Stimulated activated CD4-positive, alpha-beta T cell treated with anti-CD3 and anti-CD28 coated beads, Interleukin-1b, Interleukin-23, amount 100 ng/mL, for 24 hours (primary cell): ENCODE data around the gene MEST.
"Not testable (repeated sequence)": the region's sequence is repeated elsewhere in the genome, so short reads cannot be mapped to it uniquely, and the experiment has no call there.

ENCODE experiments used
- DNase-seq, 4 experiments: peaks; one replicate each; pipeline ENCODE4 v3.0.0-alpha.2; 2020; ENCODE audit warnings: low read depth in 4 of 4, low spot score in 1 of 4

MEST gene, protein sequence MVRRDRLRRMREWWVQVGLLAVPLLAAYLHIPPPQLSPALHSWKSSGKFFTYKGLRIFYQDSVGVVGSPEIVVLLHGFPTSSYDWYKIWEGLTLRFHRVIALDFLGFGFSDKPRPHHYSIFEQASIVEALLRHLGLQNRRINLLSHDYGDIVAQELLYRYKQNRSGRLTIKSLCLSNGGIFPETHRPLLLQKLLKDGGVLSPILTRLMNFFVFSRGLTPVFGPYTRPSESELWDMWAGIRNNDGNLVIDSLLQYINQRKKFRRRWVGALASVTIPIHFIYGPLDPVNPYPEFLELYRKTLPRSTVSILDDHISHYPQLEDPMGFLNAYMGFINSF

DNA sequence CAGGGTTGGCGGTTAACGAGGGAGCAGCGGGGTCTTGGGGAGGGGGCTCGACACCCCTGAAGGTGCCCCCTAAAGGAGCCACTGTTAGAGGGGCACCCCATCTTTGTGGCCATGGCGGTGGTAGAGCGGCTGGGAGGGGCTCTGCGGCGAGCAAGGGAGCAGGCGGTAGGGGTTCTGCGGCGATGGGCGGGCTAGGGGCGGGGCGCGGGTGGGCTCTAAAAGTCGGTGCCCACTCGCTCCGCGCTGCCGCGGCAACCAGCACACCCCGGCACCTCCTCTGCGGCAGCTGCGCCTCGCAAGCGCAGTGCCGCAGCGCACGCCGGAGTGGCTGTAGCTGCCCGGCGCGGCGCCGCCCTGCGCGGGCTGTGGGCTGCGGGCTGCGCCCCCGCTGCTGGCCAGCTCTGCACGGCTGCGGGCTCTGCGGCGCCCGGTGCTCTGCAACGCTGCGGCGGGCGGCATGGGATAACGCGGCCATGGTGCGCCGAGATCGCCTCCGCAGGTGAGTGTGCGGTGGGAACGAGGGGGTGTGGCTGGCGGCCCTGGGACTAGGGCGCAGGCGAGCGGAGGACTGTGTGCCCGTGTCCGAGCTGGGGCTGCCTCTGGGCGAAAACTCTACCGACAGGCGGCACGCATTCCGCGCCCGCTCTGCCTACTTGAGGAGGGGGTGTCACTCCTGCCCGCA, at the start of gene MEST:
MEST (plus strand) TSS at position 245 of the 682 bp plus-strand sequence; CDS start at position 474, 229 bp downstream.
- DNase-seq = no peak

DNA sequence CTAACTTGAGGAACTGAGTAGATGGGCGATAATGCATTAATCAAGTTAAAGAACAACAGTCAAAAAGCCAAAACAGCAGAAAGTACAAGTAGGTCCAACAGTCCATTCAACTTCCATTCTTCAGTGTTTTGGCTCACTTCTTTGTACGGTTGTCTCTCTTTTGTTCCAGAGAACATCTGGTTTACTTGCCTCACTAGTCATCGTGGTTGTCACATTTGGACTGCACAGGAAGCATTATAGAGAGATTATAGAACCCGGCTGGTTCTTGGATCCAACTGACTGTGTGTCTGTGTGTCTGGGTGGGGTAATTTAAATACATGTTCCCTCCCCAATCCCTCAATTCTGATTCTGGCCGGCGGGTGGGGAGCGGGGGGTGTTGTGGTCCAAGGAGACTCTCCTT, 49.3 kb upstream of the MEST start:
- DNase-seq = no peak

DNA sequence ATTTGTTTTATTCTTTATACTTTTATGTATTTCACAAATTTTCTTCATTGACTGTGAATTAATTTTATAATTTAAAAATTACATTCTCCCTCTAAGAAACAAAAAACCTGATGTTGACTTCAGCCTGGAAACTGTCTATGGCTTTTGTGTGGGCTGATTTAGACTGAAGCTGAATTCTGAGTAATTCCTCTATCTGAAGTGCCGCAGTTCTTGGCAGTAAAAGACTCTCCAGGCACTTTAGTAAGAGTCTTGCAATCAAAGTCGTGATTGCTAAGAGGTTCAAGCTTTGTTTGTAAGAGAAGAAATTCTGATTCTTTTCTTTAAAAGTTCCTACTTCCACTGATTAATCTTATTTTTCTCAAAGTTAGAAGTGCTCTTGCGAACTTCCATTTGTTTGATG, 47.7 kb upstream of the MEST start:
- DNase-seq = no peak

DNA sequence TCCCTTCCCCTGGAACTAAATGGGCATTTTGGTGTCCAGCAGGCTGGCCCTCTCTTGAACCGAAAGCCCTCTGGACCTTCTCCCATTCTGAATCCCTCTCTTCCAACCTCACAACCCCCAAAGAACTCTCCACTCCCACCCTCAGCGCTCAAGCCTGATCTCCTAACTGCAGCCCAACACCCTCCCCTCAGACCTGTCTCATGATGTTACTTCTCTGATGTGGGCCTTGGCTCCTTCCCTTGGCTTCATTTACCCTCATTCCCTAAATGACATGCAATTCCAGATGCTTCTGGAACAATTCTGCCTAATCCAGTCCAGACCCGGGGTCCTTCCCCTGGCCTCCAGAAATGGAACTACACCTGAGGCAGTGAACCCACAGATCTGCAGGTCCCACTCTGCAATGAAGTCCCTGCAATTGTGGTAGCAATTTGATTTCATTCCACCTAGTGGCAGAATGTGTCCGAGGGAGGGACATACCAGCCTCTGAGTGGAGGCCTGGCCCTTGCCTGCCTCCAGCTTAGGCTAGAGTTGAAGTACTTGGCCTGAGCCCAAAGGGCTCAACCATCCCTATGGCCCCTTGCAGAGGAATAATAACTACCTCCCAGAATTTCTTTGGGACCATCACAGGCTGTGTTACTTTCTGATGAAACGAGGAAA, 47.0 kb upstream of the MEST start:
- DNase-seq = no peak

DNA sequence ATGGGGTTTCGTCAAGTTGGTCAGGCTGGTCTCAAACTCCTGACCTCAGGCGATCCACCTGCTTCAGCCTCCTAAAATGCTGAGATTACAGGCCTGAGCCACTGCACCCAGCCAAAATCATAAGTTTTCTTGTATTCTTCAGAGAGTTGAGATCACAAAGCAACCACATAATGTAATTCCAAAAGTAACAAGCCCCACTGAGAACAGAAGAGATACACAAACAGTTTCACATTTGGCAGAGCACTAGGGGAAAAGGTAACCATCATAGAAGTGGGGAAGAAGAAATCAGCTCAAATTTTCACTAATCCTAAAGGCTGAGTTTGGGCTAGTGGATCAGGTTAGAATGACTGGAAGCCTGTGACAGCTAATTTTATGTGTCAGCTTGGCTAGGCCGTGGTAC, 45.6 kb upstream of the MEST start:
- DNase-seq = no peak

DNA sequence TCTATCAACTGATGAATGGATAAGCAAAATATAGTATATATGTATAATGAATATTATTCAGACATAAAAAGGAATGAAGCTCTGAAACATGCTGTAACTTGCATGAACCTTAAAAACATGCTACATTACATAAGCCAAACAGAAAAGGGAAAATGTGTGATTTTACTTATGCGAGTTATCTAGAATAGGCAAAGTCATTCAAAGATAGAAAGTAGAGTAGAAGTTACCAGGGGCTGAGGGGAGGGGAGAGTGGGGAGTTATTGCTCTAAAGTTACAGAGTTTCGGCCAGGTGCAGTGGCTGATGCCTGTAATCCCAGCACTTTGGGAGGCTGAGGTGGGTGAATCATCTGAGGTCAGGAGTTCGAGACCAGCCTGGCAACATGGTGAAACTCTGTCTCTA, 40.5 kb upstream of the MEST start:
- not testable (repeated sequence) for DNase-seq

DNA sequence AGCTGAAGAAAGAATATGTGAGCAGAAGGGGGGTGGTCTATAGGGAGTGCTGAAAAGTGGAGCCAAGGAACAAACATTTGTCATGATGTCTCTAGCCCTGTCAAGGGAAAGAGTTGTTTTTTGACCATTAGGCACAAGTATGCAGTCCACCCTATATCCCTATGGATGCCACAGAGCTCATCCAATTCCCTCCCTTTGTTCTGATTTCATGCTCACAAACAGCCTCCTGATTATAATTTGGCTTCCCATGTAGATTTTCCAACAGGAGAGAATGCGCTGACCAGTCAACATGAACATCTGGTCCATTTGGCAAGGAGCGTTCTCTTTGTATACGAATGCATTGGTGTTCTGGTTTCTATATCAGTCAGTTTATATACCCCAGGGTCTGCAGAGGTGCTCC, 38.9 kb upstream of the MEST start:
- DNase-seq = no peak

DNA sequence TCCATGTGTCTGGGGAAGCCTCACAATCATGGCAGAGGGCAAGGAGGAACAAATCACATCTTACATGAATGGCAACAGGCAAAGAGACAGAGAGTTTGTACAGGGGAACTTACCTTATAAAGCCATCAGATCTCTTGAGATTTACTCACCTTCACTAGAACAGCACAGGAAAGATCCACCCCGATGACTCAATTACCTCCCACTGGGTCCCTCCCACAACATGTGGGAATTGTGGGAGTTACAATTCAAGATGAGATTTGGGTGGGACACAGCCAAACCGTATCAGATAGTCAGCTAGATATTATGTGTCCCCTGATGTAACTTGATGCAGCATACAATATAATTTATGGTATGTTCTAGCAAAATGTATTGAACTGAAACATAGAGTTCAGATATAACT, 36.9 kb upstream of the MEST start:
- no peak for DNase-seq

DNA sequence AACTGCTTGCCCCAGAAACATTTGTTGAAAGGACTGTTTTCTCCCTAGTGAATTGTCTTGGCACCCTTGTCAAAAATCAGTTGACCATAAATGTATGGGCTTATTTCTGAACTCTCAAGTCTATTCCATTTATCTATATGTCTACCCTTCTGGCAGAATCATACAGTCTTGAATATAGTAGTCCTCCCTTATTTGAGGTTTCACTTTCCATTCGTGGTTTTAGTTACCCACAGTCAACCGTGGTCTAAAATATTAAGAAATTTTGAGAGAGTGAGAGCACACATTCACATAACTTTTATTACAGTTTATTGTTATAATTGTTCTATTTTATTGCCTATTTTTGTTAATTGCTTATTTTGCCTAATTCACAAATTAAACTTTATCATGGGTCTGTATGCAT, 33.6 kb upstream of the MEST start:
- no peak for DNase-seq

DNA sequence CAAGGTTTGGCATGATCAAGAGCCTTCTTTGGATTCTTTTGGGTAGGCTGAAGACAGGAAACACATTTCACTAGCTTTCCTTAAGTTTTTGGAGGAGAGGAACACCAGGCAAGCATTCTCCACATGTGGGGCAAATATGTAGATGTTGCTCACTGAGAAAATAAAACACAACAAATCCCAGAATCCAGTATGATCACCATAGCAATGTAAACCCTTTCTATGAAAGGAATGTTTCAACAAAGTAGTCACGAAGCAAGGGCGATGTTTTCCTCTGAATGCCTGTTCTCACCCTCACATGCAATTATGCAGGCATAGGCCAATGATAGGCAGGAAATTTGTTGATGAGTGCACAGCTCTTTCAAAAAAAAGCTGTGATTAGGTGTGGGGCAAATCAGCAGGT, 30.6 kb upstream of the MEST start:
- DNase-seq = no peak

DNA sequence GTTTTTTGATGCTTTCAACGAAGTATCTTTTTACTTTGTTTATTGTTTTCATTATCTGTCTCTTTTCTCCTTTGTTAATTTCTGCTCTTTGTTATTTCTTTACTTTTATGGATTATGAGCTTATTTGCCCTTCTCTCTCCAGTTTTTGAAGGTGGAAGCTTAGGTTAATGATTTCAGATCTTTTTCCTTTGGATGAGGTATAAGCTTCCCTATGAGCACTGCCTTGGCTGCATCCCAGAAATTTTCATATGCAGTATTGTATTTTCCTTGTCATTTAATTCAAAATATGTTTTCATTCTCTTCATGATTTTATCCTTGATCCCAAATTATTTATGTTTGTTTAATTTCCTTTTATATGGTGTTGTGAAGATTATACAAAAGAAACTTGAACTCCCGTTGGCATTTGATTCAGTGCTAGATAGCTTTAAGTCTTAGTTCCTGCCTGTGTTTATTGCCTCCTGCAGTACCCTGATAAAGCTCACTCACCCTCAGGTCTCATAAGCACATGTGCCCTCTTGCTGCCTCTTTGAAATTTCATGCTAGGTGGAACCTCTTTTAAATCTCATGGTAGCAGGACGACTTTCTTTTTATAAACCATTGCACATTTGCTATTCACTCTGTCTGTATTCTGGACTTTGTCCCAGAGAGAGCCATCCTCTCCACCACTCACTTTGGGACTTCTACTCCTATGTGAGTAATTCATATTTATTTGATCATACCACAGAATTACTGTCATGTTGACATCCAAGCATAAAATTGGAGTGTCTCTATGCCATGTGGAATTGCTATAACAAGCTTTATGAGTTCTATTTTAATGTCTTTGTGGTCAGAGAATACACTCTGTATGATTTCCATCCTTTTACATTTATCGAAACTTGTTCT, 28.1 kb upstream of the MEST start:
- DNase-seq = no peak

DNA sequence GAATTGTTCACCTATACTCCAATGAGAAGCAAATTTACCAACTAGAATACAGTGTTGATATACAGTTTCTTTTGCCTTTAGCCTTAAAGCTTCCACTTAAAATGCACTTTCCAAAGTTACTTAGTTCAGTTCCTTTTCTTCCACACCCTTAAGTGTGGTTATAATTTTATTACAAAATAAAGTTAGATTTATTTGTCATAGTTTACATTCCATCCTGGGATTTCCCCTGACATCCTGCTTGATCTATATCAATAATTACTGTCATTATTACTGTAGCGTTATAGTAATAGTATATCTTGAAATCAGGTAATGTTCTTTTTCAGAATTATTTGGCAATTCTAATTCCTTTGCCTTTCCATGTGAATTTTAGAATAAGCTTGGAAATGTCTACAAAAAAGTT, 23.3 kb upstream of the MEST start:
- no peak for DNase-seq

DNA sequence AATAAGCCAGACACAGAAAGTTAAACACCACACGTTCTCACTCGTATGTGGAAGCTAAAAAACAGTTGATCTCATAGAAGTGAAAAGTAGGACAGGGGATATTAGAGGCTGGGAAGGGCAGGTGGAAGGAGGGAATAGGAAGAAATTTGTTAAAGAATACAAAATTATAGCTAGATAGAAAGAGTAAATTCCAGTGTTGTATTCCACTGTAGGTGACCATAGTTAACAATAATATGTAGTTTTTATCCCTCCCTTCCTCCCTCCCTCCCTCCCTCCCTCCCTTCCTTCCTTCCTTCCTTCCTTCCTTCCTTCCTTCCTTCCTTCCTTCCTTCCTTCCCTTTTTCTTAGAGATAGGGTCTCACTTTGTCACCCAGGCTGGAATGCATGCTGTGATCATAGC, 19.9 kb upstream of the MEST start:
- no peak for DNase-seq

DNA sequence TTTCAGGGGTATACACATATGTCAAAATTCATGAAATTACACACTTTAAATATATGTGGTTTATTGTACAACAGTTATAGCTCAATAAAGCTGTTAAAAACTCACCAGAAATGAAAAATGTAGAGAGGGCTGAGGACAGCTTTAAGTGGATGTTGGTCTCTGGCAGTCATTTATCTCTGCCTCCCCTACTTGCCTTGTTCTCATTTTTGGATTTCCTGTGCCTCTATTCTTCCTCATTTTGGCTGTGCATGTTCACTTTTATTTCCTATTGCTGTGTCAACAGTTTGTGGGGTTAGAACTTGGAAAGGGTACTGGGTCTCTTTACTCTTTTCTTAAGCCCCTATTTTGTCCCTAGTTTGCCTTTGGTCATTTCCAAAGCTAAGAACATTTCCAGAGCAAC, 18.6 kb upstream of the MEST start:
- no peak for DNase-seq

DNA sequence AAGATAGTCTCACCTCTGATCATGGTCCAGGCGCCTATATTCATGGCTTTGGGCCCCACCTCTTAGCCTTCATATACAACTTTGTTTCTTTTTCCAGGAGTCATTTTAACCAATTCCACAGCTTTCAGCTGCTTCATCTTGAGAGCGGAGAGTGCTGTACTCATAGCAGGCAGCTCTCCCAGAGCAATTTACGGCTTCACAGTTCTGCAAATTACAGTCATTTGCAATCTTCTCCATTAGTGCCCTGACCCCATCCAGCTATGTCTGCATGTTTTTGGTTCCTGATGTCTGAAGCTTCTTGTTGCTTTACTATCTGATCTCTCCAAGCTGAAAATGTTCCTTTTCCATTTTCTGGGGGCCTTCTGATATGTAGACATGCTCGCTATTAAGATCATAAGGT, 18.0 kb upstream of the MEST start:
- DNase-seq = no peak

DNA sequence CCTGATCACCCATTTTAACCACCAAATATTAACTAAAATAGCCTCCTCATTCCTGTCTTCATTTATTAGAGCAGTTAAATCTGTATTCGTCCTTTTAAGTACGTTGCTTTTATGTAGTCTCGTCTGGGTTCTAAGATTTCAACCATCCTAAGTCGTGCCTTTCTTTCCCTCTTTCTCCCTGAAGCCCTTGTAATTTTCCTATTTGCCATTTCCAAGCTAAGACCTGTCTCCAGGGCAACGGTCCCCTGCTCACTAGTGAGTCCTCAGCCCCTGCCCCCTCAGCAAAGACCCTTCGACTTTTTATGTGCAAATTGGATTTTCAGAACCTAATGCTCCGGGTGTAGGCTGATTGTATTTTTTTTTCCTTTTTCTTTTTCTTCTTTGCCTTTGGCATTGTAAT, 16.1 kb upstream of the MEST start:
- DNase-seq = no peak

DNA sequence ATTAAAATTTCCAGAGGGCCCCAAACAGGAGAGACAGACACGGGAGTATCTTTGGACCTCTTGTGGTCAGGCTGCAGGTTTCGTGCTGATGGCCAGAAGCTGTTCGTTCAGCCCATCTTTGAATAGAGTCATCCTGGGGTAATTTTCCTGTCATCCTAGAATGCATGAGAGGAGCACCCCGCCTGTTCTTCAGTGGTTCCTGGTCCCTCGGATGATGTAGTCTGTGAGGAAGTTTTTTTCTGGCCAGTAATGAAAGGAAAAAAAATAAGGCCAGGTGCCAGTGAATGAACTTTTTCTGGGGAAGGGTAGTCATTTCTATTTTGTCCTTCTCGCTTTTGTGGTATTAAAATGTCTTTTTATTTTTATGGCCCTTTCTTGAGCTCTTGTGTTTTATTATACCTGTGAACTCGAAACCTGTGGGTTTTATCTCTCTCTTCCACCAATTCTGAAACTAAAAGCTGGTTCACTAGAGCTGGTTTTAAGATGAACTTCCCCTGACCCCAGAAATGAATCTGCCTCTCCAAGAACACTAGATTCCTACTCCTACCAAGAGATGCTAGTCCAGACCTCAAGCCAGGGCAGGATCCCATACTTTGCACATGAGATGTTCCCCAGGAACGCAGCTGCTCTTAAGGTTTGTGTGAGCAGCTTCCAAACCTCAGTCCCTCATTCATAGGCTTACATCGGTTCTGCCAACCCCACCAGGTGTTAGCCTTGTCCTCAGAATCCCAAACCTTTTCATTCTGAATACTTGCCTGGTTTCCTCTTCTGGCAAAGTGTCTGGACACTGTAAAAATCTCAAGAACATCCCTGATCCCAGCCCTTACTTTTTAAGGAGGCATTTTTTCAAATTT, 15.4 kb upstream of the MEST start:
- DNase-seq = no peak

DNA sequence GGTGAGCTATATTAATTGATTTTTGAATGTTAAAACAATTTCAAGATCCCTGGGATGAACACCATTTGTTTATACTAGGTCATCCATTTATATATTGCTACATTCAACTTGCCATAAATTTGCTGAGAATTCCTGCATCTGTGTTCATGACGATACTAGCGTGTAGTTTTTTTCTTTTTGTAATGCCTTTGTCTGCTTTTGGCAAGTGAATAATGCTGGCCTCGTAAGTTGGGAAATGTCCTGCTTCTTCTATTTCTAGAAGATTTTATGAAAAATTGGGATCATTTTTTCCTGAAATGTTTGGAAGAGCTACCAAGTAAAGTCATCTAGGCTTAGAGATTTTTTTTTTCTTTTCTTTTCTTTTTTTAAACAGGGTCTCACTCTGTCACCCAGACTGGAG, 12.9 kb upstream of the MEST start:
- no peak for DNase-seq

DNA sequence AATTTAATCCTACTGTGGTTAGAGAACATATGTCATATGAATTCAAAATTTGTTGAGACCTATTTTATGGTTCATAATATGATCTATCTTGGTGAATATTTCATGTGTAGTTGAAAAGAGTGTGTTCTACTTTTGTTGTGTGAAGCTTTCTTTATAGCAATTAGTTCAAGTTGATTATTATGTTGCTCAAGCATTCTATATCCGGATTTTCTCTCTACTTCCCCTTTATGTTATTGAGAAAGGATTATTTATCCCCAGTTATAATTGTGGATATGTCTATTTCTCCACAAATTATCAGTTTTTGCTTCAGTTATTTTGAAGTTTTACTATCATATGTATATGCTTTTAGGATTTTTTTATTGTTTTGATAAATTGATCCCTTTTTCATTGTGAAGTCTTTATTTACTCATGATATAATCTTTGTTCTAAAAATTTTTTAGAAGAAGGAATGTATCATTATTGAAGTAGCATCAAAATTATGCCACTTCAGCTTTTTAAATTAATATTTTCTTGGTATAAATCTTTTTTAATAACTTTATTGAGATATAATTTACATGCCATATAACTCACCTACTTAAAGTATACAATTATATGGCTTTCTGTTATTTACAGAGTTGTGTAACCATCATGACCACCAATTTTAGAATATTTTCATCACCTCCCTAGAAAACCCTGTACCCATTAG, 12.0 kb upstream of the MEST start:
- DNase-seq = no peak

DNA sequence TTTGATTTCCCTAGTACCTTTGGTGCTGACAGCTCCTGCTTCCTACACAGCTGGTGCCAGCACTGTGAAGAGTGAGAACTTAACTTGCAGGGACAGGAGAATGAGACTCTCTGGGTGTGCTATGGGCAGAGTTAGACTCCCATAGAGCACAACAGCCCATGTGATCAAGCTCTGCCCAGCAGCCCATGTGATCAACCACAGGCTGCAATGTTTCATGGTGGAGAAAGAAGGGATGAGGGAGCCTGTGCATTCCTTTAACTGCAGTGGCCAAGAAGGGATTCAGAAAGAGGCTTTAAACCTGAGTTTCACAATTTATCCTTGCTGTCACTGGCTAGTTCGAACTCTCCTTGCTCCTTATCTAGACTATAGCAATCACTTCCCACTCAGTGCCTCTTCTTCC, 10.0 kb upstream of the MEST start:
- DNase-seq = no peak
